Measurements from ENCODE around the gene FBXL16.

DNA sequence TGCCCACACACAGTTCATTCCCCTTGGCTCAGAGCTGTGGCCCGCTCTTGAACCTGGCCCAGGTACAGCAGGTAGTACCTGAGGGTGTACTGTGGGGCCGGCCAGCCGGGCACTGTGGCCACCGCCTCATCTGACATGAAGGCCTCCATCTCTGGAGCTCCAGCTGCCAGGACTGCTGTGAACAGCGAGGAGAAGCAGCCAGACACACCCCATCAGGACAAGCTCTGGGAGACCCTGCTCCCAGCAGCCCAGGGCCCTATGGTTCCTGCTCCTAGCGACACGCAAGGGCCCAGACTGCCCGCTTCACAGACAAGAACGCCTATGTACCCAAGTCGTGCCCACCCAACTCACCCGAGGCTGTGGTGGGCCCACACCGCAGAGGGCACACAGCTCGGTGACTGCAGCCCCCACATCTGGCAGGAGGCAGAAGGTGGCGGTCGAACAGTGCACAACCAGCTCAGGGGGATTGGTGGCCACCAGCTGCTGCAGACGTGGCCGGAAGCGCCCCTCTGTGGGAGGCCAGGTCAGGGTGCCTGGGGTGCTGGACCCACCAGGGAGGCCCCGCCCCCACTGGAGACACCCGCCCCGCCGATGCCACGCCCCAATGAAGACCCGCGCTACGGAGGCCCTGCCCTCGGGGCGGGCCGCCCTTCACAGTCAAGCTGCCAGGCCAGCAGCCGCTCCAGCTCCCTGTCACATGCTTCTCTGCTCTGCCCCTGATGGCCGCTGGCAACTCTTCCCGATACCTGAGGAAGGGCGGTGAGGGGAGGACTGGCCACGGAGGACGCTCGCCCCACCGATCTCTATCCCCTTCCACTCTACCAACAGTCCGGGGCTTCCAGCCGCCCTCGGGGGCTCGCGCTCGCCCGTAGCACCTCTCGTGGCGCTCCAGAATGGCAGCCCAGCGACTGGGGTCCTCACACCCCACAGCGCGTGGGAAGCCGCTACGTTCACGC, 26.5 kb downstream of the FBXL16 start:
- no peak for TF ChIP-seq CTCF (IDR thresholded peaks at IDR 0.05; ENCODE audit: extremely low read depth in 1 of 2, insufficient read depth in 1 of 2, low read depth in 1 of 2, low read length in 2 of 2)
- TF ChIP-seq EZH2 (IDR thresholded peaks at IDR 0.05; ENCODE audit: borderline replicate concordance, low read depth, low read length, severe bottlenecking): no peak
- no peak for TF ChIP-seq POLR2A (IDR thresholded peaks at IDR 0.05; ENCODE audit: low read depth, low read length)
- TF ChIP-seq MAX (IDR thresholded peaks at IDR 0.05; ENCODE audit: insufficient read depth, insufficient read length): no peak
- TF ChIP-seq MYC (IDR thresholded peaks at IDR 0.05; ENCODE audit: low read depth, low read length): no peak
- TF ChIP-seq POLR2AphosphoS5 (IDR thresholded peaks at IDR 0.05; ENCODE audit: insufficient read depth, low read depth, low read length): no peak
